ENCODE results near the gene KCNMA1.

The KCNMA1 gene

GRCh38 chr10:77474386-77474785 lies 163.2 kb downstream of the KCNMA1 start:
- no peak for DNase-seq

- no peak for DNase-seq
Measured at GRCh38 chr10:77472146-77472545, 165.5 kb downstream of the KCNMA1 start.

- DNase-seq: no peak
Measured at GRCh38 chr10:77471069-77471536, 166.5 kb downstream of the KCNMA1 start.

- no peak for DNase-seq
Measured at GRCh38 chr10:77467422-77467963, 170.1 kb downstream of the KCNMA1 start.

GRCh38 chr10:77463967-77464745 lies 173.5 kb downstream of the KCNMA1 start:
- DNase-seq: no peak

- no peak for DNase-seq
Measured at GRCh38 chr10:77463499-77463898, 174.1 kb downstream of the KCNMA1 start.

- no peak for DNase-seq
Measured at GRCh38 chr10:77461636-77462296, 175.8 kb downstream of the KCNMA1 start.

- no peak for DNase-seq
Measured at GRCh38 chr10:77459905-77460304, 177.7 kb downstream of the KCNMA1 start.

- DNase-seq: no peak
Measured at GRCh38 chr10:77458986-77459590, 178.5 kb downstream of the KCNMA1 start.

- no peak for DNase-seq
Measured at GRCh38 chr10:77457721-77458120, 179.9 kb downstream of the KCNMA1 start.

- no peak for DNase-seq
Measured at GRCh38 chr10:77457266-77457665, 180.3 kb downstream of the KCNMA1 start.

- DNase-seq: no peak
Measured at GRCh38 chr10:77456414-77456813, 181.2 kb downstream of the KCNMA1 start.

GRCh38 chr10:77455561-77455960 lies 182.0 kb downstream of the KCNMA1 start:
- DNase-seq: no peak

- DNase-seq: no peak
Measured at GRCh38 chr10:77452952-77453564, 184.6 kb downstream of the KCNMA1 start.

- DNase-seq: no peak
Measured at GRCh38 chr10:77451886-77452285, 185.7 kb downstream of the KCNMA1 start.

GRCh38 chr10:77448226-77448625 lies 189.4 kb downstream of the KCNMA1 start:
- no peak for DNase-seq

GRCh38 chr10:77446700-77447099 lies 190.9 kb downstream of the KCNMA1 start:
- no peak for DNase-seq

- DNase-seq: no peak
Measured at GRCh38 chr10:77445547-77445946, 192.1 kb downstream of the KCNMA1 start.

GRCh38 chr10:77444041-77444440 lies 193.6 kb downstream of the KCNMA1 start:
- no peak for DNase-seq

- no peak for DNase-seq
Measured at GRCh38 chr10:77442699-77443189, 194.9 kb downstream of the KCNMA1 start.

GRCh38 chr10:77441353-77442166 lies 196.0 kb downstream of the KCNMA1 start:
- DNase-seq: no peak

Data from MV-4-11 (cell line).